Trophoblast cell (in vitro differentiated cells and primary cell): ENCODE data around the gene SOAT1.
A peak's percentile ranks its signal among the peaks of the same experiment; 100 is the strongest.

ENCODE experiments used
- DNase-seq, 2 donors: peaks; one replicate each; pipeline ENCODE4 v3.0.0-alpha.2; 2016
- H2AFZ ChIP-seq: 2 replicates; pipeline ENCODE4 v1.6.1; 2013; ENCODE audit warnings: low read length, moderate library complexity, mild to moderate bottlenecking; ENCODE audit not compliant: insufficient read depth, poor library complexity
- H2AK5ac ChIP-seq: 2 replicates; pipeline ENCODE4 v1.6.1; 2013; ENCODE audit warnings: mild to moderate bottlenecking, low read length
- H2BK120ac ChIP-seq: 2 replicates; pipeline ENCODE4 v1.6.1; 2013; ENCODE audit warnings: low read length, mild to moderate bottlenecking, moderate library complexity; ENCODE audit not compliant: insufficient read depth, poor library complexity
- H2BK12ac ChIP-seq: 2 replicates; pipeline ENCODE4 v1.6.1; 2013; ENCODE audit warnings: mild to moderate bottlenecking, low read length, moderate library complexity
- H2BK5ac ChIP-seq: 2 replicates; pipeline ENCODE4 v1.6.1; 2013; ENCODE audit warnings: low read length, low read depth, moderate library complexity, mild to moderate bottlenecking; ENCODE audit not compliant: poor library complexity
- H3K14ac ChIP-seq: 2 replicates; pipeline ENCODE4 v1.6.1; 2013; ENCODE audit warnings: mild to moderate bottlenecking, low read length
- H3K18ac ChIP-seq: 2 replicates; pipeline ENCODE4 v1.6.1; 2013; ENCODE audit warnings: mild to moderate bottlenecking, low read length
- H3K23ac ChIP-seq: 2 replicates; pipeline ENCODE4 v1.6.1; 2013; ENCODE audit warnings: low read length
- H3K27ac ChIP-seq: 2 replicates; pipeline ENCODE4 v1.5.1; 2013; ENCODE audit warnings: low read depth, mild to moderate bottlenecking, inconsistent platforms, low read length, moderate library complexity
- H3K27me3 ChIP-seq: 2 replicates; pipeline ENCODE4 v1.6.1; 2013; ENCODE audit warnings: inconsistent platforms, mild to moderate bottlenecking, low read length, moderate library complexity; ENCODE audit not compliant: insufficient read depth
- H3K36me3 ChIP-seq, 2 experiments: 1 replicate in 1 of 2; 2 replicates in 1 of 2; pipeline ENCODE4 v1.6.1; 2013; ENCODE audit warnings: low read length in 2 of 2, mild to moderate bottlenecking in 2 of 2, moderate library complexity in 1 of 2; ENCODE audit not compliant: insufficient read depth in 2 of 2, control insufficient read depth in 1 of 2
- H3K4ac ChIP-seq: 2 replicates; pipeline ENCODE4 v1.6.1; 2013; ENCODE audit warnings: low read depth, mild to moderate bottlenecking, low read length, moderate library complexity
- H3K4me1 ChIP-seq, 2 experiments: 1 replicate in 1 of 2; 2 replicates in 1 of 2; pipeline ENCODE4 v1.6.1; 2013; ENCODE audit warnings: low read length in 2 of 2, mild to moderate bottlenecking in 2 of 2, moderate library complexity in 1 of 2; ENCODE audit not compliant: insufficient read depth in 2 of 2, control insufficient read depth in 1 of 2
- H3K4me2 ChIP-seq: 2 replicates; pipeline ENCODE4 v1.6.1; 2013; ENCODE audit warnings: inconsistent platforms, mild to moderate bottlenecking, low read length, moderate library complexity
- H3K4me3 ChIP-seq: 2 replicates; pipeline ENCODE4 v1.5.1; 2013; ENCODE audit warnings: mild to moderate bottlenecking, low read depth, low read length, inconsistent platforms
- H3K79me1 ChIP-seq: one replicate; pipeline ENCODE4 v1.6.1; 2013; ENCODE audit warnings: low read length
- H3K79me2 ChIP-seq: 2 replicates; pipeline ENCODE4 v1.6.1; 2013; ENCODE audit warnings: low read length, mild to moderate bottlenecking; ENCODE audit not compliant: control insufficient read depth, insufficient read depth, poor library complexity
- H3K9ac ChIP-seq: 2 replicates; pipeline ENCODE4 v1.6.1; 2013; ENCODE audit warnings: mild to moderate bottlenecking, low read length
- H3K9me3 ChIP-seq: 2 replicates; pipeline ENCODE4 v1.6.1; 2013; ENCODE audit warnings: low read depth, mild to moderate bottlenecking, control low read depth, inconsistent platforms, low read length; ENCODE audit not compliant: insufficient read depth
- H4K12ac ChIP-seq: 2 replicates; pipeline ENCODE4 v1.6.1; 2013; ENCODE audit warnings: low read depth, mild to moderate bottlenecking, low read length, moderate library complexity
- H4K8ac ChIP-seq: 2 replicates; pipeline ENCODE4 v1.6.1; 2013; ENCODE audit warnings: low read depth, mild to moderate bottlenecking, low read length, moderate library complexity
- H4K91ac ChIP-seq: one replicate; pipeline ENCODE4 v1.6.1; 2013; ENCODE audit warnings: low read depth, mild to moderate bottlenecking, low read length, moderate library complexity
- WGBS: extraction: QIAGEN DNeasy Blood & Tissue Kit; methylation state at CpG from one replicate; pipeline ENCODE4 v1.1.7; 2013; ENCODE audit warnings: missing lambda C conversion rate; ENCODE audit not compliant: insufficient read length, insufficient coverage; ENCODE audit errors: extremely low coverage; 5-methylcytosine and 5-hydroxymethylcytosine counted together

The SOAT1 gene

GRCh38 chr1:179303200-179303785 lies 9.7 kb downstream of the SOAT1 start:
- Histone ChIP-seq H4K8ac (no peak overlapping the region), H2BK12ac (no peak overlapping the region), H2AK5ac (no peak overlapping the region), H3K79me1 (no peaks in the 10 kb centered on the region), H3K79me2 (no peaks in the 10 kb centered on the region), H3K36me3 (no peaks in the 10 kb centered on the region), H3K4me1 (no peaks in the 10 kb centered on the region), H3K27ac (no peak overlapping the region), H3K18ac (no peak overlapping the region), H3K4me2 (no peak overlapping the region), H3K9ac (no peak overlapping the region), H3K4ac (no peak overlapping the region), H3K27me3 (no peaks in the 10 kb centered on the region), H4K91ac (no peak overlapping the region), H3K4me3 (no peak overlapping the region), H3K23ac (no peak overlapping the region), H3K9me3 (no peaks in the 10 kb centered on the region), H2BK5ac (no peak overlapping the region), H2AFZ (no peak overlapping the region), H2BK120ac (no peak overlapping the region), H4K12ac (no peak overlapping the region), H3K14ac (no peak overlapping the region)
- no peak for DNase-seq
- WGBS: no CpG with 5 or more reads among the region's 3 CpGs

GRCh38 chr1:179305450-179305849 lies 11.9 kb downstream of the SOAT1 start:
- Histone ChIP-seq H3K79me2 (no peaks in the 10 kb centered on the region), H2BK5ac (no peak overlapping the region)
- no CpG with 5 or more reads among the region's 1 CpG for WGBS

GRCh38 chr1:179310291-179310690 lies 16.7 kb downstream of the SOAT1 start:
- no peaks in the 10 kb centered on the region for H3K9me3 ChIP-seq
- no CpG with 5 or more reads among the region's 3 CpGs for WGBS
- H2BK5ac ChIP-seq: no peak overlapping the region
- no peak overlapping the region for H3K18ac ChIP-seq
- H2BK12ac ChIP-seq: no peak overlapping the region
- no peak overlapping the region for H3K23ac ChIP-seq
- no peak overlapping the region for H4K8ac ChIP-seq
- no peak overlapping the region for H4K91ac ChIP-seq
- H3K36me3 ChIP-seq: no peaks in the 10 kb centered on the region
- H3K14ac ChIP-seq: no peak overlapping the region
- H3K9ac ChIP-seq: no peak overlapping the region
- H3K4me2 ChIP-seq: no peak overlapping the region
- no peaks in the 10 kb centered on the region for H3K27me3 ChIP-seq
- H3K27ac ChIP-seq: no peak overlapping the region
- H2AK5ac ChIP-seq: no peak overlapping the region
- no peak overlapping the region for H3K4me3 ChIP-seq
- no peaks in the 10 kb centered on the region for H3K79me2 ChIP-seq
- no peak overlapping the region for H3K4ac ChIP-seq
- H4K12ac ChIP-seq: no peak overlapping the region
- DNase-seq: no peak
- H3K79me1 ChIP-seq: no peaks in the 10 kb centered on the region
- no peaks in the 10 kb centered on the region for H3K4me1 ChIP-seq
- H2BK120ac ChIP-seq: no peak overlapping the region
- H2AFZ ChIP-seq: no peak overlapping the region

More at GRCh38 chr1:179305450-179305849, 11.9 kb downstream of the SOAT1 start:
- Histone ChIP-seq H3K36me3 (no peaks in the 10 kb centered on the region), H3K4me2 (no peak overlapping the region), H2AFZ (no peak overlapping the region), H4K91ac (no peak overlapping the region), H3K18ac (no peak overlapping the region), H3K79me1 (no peaks in the 10 kb centered on the region), H3K27me3 (no peaks in the 10 kb centered on the region), H4K8ac (no peak overlapping the region), H3K9ac (no peak overlapping the region), H3K14ac (no peak overlapping the region), H4K12ac (no peak overlapping the region), H3K27ac (no peak overlapping the region), H2BK120ac (no peak overlapping the region), H3K4ac (no peak overlapping the region), H3K9me3 (no peaks in the 10 kb centered on the region), H2BK12ac (no peak overlapping the region), H3K4me1 (no peaks in the 10 kb centered on the region), H2AK5ac (no peak overlapping the region), H3K23ac (no peak overlapping the region), H3K4me3 (no peak overlapping the region)
- DNase-seq: no peak

GRCh38 chr1:179310721-179311120 lies 17.1 kb downstream of the SOAT1 start:
- Histone ChIP-seq H2BK5ac (no peak overlapping the region), H3K9me3 (no peaks in the 10 kb centered on the region), H4K8ac (no peak overlapping the region), H3K79me1 (no peaks in the 10 kb centered on the region), H3K9ac (no peak overlapping the region), H3K4ac (no peak overlapping the region), H3K4me2 (no peak overlapping the region), H3K36me3 (no peaks in the 10 kb centered on the region), H3K27me3 (no peaks in the 10 kb centered on the region), H2AFZ (no peak overlapping the region), H4K91ac (no peak overlapping the region), H4K12ac (no peak overlapping the region), H3K4me1 (no peaks in the 10 kb centered on the region), H3K14ac (no peak overlapping the region), H2BK120ac (no peak overlapping the region), H3K18ac (no peak overlapping the region), H3K4me3 (no peak overlapping the region), H2BK12ac (no peak overlapping the region), H3K27ac (no peak overlapping the region), H3K79me2 (no peaks in the 10 kb centered on the region), H2AK5ac (no peak overlapping the region), H3K23ac (no peak overlapping the region)
- peak in 1 of 2 donors; percentile 16 for DNase-seq
- no CpG with 5 or more reads among the region's 3 CpGs for WGBS
